Measurements from ENCODE around the gene MAPKAPK2.

DNA sequence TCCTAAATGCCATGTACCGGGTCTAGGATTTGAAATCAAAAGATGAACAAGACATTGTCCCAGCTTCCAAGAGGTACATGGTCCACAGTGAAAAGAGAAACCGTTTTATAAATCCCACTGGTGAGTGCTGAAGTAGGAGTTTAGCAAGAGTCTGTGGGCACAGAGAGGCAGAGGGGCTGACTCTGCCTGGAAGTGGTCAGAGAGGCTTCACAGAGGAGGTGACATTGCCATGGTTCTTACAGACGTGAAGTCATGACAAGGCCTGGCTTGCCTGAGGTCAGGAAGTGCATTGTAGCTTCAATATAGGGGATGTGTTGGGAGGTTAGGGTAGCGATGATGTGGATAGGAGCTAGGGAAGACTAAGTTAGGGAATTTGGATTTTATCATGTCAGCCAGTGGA lies 28.4 kb downstream of the MAPKAPK2 start:
- TF ChIP-seq CTCF (IDR thresholded peaks at IDR 0.05), result no peak
- TF ChIP-seq POLR2A (IDR thresholded peaks at IDR 0.05), result no peak

All from adrenal gland (tissue), 5 donors.